SH-SY5Y (cell line): ENCODE data around the gene UBE2C.

Experiments
- GATA2 ChIP-seq: IDR thresholded peaks from 2 replicates; pipeline ENCODE4 v1.6.1; 2011; ENCODE audit warnings: mild to moderate bottlenecking, low read depth, low read length
- GATA3 ChIP-seq: IDR thresholded peaks from 2 replicates; pipeline ENCODE4 v1.6.1; 2011; ENCODE audit warnings: low read depth, mild to moderate bottlenecking, low read length, moderate library complexity

DNA sequence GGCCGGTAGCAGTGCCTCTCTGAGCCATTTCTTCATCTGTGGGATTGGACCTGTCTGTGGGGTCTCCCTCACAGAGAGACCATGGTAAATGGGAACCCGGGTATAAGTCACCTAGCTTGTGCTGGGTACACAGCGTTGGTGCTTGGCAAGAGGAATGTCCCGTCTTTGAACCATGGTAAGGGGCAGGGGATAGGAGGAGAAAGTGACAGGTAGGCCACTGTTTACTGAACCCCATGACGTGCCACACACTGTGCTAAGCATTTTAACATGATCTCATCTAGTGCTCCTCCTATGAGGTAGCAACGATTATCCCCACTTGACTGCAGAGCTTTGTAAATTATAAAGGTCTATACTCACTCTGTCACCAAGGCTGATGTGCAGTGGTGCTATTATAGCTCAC is 15.3 kb downstream of the UBE2C start:
- TF ChIP-seq GATA2 (no peak), GATA3 (no peak)
